ENCODE results near the gene ACTRT1.

The ACTRT1 gene

DNA sequence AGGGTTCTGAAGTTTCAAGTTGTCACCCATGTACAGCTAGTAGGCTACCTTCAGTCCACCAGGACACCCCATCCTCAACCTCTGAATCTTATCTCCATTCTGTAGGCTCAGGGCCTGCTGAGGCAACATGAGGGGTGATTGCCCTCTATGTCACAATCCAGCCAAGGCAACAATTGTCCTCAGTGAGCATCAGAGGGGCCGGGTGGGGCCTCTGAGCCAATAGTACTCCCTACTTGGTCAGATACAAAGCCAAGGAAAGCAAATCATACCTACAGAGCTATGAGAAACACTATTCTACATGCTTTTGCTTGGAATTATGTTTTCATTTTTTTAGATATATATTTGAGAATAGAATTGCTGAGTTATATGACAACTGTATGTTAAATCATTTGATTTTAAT lies at the start of gene ACTRT1:
ACTRT1 (minus strand) TSS at position 101 of the 400 bp plus-strand sequence. CDS start 197 bp downstream, outside the sequence.
- no peak within 1 kb of the TSS for H3K27ac ChIP-seq
- TF ChIP-seq, protein P1, sequence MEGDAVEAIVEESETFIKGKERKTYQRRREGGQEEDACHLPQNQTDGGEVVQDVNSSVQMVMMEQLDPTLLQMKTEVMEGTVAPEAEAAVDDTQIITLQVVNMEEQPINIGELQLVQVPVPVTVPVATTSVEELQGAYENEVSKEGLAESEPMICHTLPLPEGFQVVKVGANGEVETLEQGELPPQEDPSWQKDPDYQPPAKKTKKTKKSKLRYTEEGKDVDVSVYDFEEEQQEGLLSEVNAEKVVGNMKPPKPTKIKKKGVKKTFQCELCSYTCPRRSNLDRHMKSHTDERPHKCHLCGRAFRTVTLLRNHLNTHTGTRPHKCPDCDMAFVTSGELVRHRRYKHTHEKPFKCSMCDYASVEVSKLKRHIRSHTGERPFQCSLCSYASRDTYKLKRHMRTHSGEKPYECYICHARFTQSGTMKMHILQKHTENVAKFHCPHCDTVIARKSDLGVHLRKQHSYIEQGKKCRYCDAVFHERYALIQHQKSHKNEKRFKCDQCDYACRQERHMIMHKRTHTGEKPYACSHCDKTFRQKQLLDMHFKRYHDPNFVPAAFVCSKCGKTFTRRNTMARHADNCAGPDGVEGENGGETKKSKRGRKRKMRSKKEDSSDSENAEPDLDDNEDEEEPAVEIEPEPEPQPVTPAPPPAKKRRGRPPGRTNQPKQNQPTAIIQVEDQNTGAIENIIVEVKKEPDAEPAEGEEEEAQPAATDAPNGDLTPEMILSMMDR (conservative IDR thresholded peaks at IDR 0.05): no peak
- TF ChIP-seq ZFX (IDR thresholded peaks at IDR 0.05): no peak

DNA sequence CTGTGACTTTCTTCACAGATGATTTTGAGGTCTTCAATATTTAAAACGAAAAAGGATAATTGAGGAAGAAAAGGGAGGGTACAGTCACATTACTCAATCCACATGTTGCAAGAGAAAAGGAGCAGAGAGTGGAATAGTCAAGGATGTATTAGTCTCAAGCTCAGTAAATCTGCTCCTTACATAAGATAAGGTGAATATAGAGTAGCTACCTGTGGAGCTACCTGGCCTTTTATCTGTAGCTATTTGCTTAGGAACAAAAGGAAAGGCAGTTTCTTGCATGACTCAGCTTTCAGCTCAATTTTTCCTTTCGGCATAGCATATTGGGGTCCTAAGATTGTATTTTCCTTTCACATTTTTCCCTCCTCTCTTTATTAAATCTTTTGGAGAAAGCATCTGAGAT lies 26.3 kb upstream of the ACTRT1 start:
- no peak overlapping the region for H3K27ac ChIP-seq

GRCh38 chrX:128057421-128057820 lies 5.2 kb upstream of the ACTRT1 start:
- no peak for TF ChIP-seq ZFX (IDR thresholded peaks at IDR 0.05)
- TF ChIP-seq, protein P1 (conservative IDR thresholded peaks at IDR 0.05): no peak
- H3K27ac ChIP-seq: no peak overlapping the region

More for the DNA sequence above, 26.3 kb upstream of the ACTRT1 start:
- TF ChIP-seq ZFX (IDR thresholded peaks at IDR 0.05): no peak

GRCh38 chrX:128051526-128051925 lies 677 bp downstream of the ACTRT1 start:
- TF ChIP-seq ZFX (IDR thresholded peaks at IDR 0.05): no peak
- TF ChIP-seq, protein P1 (conservative IDR thresholded peaks at IDR 0.05): no peak
- H3K27ac ChIP-seq: no peak overlapping the region

- H3K27ac ChIP-seq: no peak overlapping the region
- TF ChIP-seq ZFX (IDR thresholded peaks at IDR 0.05): no peak
- TF ChIP-seq, protein P1 (conservative IDR thresholded peaks at IDR 0.05): no peak
Measured at GRCh38 chrX:128035318-128035717, 16.9 kb downstream of the ACTRT1 start.

DNA sequence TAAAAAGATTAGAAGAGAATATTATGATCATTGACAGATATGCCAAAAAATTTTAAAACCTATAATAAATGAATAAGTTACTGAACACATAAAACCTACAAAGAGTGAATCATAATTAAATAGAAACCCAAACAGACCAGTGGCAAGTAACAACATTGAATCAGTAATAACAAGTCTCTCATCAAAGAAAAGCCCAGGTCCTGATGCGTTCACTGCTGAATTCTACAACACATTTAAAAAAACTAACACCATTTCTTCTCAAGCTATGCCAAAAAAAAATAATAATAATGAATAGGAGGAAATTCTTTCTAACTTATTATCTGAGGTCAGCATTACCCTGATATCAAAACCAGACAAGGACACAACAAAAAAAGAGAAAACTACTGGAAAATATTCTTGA lies 30.6 kb downstream of the ACTRT1 start:
- TF ChIP-seq, protein P1 (conservative IDR thresholded peaks at IDR 0.05): no peak
- no peak for TF ChIP-seq ZFX (IDR thresholded peaks at IDR 0.05)
- no peak overlapping the region for H3K27ac ChIP-seq

DNA sequence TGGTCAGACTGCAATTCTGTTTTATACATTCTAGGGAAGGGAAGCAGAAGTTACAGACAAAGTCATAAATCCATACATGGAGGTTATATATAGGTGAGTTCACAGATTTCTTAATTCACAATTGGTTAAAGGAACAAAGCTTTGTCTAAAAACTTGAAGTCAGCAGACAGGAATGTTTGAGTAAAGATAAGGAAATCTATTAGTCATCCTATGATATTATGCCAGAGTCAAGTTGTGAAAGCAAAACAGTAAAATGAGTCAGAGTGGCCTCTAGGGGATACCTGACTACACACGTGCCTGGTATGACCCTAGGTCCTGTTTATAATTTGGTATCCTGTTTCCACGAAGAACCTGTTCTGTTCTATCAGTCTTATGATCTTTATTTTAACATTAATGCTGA lies 31.5 kb downstream of the ACTRT1 start:
- H3K27ac ChIP-seq: no peak overlapping the region
- TF ChIP-seq, protein P1 (conservative IDR thresholded peaks at IDR 0.05): peak; percentile 20
- TF ChIP-seq ZFX (IDR thresholded peaks at IDR 0.05): no peak

GRCh38 chrX:128019218-128019617 lies 33.0 kb downstream of the ACTRT1 start:
- no peak overlapping the region for H3K27ac ChIP-seq
- TF ChIP-seq, protein P1 (conservative IDR thresholded peaks at IDR 0.05): no peak
- TF ChIP-seq ZFX (IDR thresholded peaks at IDR 0.05): no peak
